ENCODE data around the gene SPOPL.

GRCh38 chr2:138486363-138487198 is 15.0 kb upstream of the SPOPL start:
- TF ChIP-seq GATA2 (IDR thresholded peaks at IDR 0.05; ENCODE audit: low read depth, low read length) (no peak), GATA3 (IDR thresholded peaks at IDR 0.05; ENCODE audit: low read depth, low read length) (no peak)

Measured in SH-SY5Y (cell line).